Skin of body (tissue), 2 donors: ENCODE data around the gene LRP8. TPM values are rescaled to one million over a fixed set of nuclear protein-coding genes. Genes with fewer than 3 reads are reported as not detected.
"Not testable (repeated sequence)": the region's sequence is repeated elsewhere in the genome, so short reads cannot be mapped to it uniquely, and the experiment has no call there.

Experiments
- DNase-seq: peaks from one replicate; lab custom pipeline; 2025; lab: John Stamatoyannopoulos, UW
- total RNA-seq: library from RNA; depleted of rRNA; stranded (reverse); fragments of >200 nt; gene quantifications from one replicate; pipeline ENCODE4 v1.2.3, GENCODE V29; 2014

The LRP8 gene
- total RNA-seq, 1 donor from 2014 or later = 5.1 TPM

DNA sequence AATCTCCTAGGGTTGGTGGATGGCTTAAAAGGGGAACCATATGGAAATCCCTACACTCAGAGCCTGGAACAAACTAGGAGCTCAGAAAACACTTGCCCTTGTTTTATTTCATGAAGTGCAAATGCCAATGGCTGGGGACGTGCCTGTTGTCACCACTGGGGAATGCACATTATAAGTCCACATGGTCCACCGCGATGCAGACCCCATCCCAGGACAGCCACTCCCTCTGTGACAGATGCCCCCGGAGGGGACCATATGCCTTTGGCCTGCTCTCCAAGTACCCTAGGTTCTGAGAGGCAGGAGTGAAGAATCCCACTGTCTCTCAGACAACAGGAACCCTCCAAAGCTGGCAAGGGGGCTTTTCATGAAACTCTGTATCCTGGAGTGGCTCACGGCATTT lies 42.3 kb downstream of the LRP8 start:
- no peak for DNase-seq

- no peak for DNase-seq
These were observed 43.4 kb downstream of the LRP8 start for GRCh38 chr1:53284224-53285020.

- not testable (repeated sequence) for DNase-seq
These were observed 44.7 kb downstream of the LRP8 start for GRCh38 chr1:53283156-53283555.

GRCh38 chr1:53281133-53281532 lies 46.7 kb downstream of the LRP8 start:
- no peak for DNase-seq

DNA sequence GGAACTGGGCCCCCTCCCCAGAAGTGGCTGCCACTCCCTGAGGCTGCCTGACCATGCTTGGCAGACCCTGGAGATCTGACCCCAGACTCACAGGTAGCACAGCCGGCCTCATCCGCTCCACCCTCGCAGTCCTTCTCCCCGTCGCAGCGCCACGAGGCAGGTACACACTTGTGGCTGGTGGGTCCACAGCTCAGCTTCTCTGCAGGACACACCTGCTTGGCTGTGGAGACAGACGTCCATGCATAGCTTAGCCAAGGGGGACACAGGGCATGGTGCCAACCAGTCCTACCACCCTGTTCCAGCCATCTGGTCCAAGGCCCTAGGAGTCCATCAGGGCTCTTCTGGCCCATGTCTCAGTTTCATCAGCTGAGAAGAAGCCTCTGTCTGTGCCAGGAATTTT lies 47.4 kb downstream of the LRP8 start:
- DNase-seq = no peak

DNA sequence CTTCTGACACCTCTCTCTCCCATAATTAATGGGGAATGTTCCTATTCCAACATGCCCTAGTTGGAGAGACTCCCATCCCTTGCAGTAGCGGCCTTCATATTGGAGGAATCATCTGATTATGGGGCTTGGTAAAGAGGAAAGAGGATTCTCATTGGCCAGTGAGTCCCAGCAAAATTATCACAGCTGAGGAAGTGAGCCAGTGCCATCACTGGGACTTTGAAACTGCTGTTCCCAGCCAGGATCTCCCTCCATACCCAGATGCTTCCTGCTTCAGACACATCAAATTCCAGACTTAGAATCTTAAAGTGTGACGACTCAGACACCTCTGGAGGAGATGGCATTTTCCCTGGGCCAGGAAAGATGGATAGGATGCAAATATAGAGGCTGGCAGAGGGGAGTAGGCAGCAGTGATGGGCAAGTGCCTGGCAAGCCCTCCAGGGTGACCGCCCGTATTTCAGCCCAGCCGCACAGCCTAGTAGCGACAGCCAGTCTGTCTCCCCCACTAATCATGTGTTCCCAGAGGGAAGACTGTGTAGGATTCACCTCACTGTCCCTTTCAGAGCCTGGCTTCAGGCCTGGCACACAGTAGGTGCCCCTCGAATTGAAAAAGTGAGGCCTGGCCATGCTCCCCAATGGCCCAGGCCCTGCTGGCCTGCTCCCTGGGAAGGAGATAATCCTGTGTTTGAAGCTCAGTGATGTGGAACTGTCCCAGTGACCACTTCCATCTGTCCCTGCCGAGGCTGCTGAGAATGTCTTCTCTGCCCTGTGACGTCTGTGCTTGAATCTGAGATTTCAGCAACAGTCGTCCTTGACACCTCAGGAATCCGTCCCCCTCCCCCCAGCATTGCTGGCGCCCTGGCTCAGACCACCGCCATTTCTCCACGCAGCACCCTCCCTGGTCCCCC lies 48.3 kb downstream of the LRP8 start:
- DNase-seq = no peak

GRCh38 chr1:53278298-53278725 lies 49.6 kb downstream of the LRP8 start:
- DNase-seq = no peak

DNA sequence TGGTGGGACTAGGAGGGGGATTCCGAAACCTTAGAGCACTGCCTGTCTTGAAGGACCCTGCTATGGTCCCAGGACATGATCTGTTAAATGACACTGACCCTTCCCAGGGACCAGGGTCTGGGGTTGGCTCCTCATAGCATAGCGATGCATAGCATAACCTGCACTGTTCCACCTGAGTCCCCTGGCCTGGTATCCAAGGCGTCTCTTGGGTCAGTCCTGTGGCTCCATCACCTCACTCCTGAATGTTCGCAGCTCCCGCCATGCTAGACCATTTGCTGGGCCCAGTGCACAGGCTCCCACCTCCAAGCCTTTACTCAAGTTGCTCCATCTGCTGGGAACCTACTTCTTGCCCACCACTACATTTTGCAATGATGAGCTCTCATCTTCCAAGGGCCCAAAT lies 50.5 kb downstream of the LRP8 start:
- DNase-seq = no peak

DNA sequence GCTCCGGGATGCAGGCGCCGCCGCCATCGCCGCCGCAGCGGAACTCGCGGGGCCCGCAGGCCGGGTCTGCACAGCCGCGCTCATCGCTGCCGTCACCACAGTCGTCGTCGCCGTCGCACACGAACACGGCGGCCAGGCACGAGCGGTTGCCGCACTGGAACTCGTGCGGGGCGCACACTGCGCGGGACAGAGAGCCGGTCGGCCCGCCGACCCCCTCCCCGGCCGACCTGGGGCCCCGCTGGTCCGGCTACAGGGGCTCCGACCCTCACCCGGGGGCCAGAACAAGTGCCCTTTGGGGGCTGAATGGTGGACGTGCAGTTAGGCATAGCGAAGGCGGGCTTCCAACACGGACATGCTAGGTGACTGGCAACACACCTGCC lies 51.0 kb downstream of the LRP8 start:
- DNase-seq = no peak

DNA sequence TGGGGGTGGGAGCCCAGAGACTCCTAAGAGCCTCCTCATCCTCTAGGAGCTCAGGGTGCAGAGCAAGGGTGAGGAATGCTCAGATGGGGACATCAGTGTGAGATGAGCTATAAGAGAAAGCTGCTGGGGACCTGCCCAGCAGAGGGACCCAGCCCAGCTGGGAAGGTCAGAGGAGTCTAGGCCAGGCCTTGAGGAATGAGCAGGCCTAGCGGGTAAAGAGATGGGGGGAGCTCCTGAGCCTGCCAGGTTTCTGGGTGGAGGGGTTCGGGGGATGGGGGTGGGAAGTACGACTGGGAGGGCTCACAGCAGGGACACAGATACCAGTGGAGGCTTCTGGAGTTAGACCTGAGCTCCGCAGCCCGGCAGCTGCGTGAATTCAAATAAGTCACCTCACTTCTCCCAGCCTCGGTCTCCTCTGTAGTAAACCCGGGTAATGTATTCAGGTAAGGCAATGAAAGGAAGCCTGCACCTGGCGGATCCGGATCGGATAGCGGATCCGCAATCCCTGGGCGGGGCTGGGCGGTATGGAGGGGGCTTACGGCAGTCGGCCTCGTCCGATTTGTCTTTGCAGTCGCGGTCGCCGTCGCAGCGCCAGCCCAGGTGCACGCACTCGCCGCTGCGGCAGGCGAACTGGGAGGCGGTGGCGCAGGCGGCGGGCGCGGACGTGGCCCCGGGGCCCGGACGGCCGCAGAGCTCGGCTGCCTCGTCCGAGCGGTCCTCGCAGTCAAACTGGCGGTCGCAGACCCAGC lies 51.5 kb downstream of the LRP8 start:
- no peak for DNase-seq

- no peak for DNase-seq
These were observed 52.3 kb downstream of the LRP8 start for GRCh38 chr1:53275566-53275965.

DNA sequence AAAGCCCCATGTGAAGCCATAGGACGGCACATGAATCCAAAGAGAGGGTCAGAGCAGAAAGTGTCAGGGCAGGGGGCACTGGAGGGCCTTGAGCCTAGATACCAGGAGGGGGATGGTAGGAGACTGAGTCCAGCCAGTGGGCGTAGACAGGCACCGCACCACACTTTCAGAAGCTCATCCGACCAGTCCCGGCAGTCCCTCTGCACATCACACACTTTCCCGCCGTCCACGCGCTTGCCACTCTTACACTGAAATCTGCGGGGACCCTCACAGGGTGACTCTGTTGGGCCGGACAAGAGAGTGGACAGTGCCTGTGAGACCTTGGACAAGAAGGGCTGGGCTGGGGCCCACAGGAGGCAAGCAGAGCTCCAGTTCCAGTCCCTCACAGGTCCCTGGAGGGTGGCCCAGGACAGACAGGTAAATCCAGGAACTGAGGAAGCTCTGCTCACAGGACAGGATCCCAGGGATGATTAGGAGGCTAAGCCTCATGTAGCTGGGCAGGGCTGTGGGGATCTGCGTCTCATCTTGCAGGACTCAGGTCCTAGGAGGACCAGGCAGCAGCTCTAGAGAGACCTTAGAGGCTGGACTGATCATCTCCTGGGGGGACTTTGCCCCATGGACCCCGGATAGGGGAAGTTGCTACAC lies 53.2 kb downstream of the LRP8 start:
- no peak for DNase-seq

- DNase-seq = no peak
These were observed 53.8 kb downstream of the LRP8 start for GRCh38 chr1:53274026-53274425.

DNA sequence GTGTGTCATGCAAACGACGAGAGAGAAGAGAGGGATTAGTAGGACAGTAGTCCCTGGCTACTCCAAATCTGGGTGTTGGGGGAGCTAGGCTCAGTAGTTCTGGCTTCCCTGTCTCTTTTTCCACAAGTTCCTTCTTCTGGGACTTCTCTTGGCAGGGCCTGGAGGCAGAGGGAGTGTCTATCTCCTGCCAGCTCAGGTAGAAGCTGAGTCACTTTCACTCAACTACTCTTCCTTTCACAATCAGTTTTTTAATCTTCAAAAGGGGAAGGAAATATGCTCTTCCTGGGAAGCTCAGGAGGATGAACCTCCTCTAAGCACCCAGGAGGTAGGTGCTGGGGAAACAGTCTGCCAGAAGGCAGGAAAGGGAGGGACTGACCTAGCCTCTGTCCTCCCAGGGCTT lies 54.3 kb downstream of the LRP8 start:
- DNase-seq = no peak

- DNase-seq = no peak
These were observed 55.5 kb downstream of the LRP8 start for GRCh38 chr1:53272349-53272748.

GRCh38 chr1:53271446-53272090 lies 56.3 kb downstream of the LRP8 start:
- no peak for DNase-seq

DNA sequence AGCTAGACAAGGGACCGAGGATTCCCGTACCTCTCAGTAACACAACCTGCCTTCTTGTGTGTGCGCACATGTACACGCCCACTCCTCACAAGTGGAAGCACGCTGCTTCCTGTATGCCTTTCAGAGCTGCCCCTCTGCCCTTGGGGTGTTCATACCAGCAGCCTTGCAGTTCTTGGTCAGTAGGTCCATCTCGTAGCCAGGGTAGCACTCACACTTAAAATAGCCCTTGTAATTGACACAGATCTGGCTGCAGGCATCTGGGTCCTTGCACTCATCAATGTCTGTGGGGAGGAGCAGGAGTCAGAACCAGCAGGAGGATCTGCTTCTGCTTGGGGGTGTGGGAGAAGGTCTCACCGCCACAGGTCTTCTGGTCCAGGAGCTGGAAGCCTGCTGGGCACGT lies 57.0 kb downstream of the LRP8 start:
- DNase-seq = no peak

- DNase-seq = no peak
These were observed 57.8 kb downstream of the LRP8 start for GRCh38 chr1:53270107-53270506.

DNA sequence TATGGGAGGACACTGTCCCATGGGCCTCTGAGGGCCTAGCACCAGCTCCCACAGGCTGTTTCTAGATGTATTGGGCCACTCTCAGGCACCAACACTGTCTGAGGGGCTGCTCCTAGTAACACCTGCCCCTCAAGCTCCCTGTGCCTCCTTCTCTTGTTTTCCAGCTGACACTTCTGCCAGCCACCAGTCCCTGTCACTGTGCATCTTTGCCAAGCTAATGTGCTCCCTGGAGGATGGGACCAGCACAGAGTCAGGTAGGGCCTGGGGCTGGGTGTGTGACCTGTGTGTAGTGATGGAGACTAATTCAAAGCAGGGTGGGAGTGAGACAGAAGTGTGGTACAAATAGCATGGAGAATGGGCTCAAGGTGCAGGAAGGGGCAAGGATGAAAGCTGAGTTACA lies 60.1 kb downstream of the LRP8 start:
- no peak for DNase-seq

DNA sequence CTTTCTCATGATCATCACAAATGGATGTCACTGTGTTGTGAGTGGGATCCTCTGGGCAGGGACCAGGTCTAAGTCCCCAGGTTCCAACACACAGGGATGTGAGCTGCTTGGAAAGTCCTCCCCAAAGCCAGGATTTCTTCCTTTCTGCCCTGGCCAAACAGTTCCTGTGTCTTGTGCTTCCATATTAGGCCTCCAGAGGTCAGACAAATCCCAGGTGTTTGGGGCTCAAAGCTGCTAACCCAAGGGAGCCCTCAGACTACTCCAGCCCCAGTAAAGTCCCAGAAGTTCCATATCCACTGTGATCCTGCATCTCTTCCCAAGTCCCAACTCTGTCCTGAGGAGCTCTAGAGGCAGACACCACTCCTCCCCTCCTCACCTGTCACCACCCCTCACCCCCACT lies 61.8 kb downstream of the LRP8 start:
- no peak for DNase-seq

GRCh38 chr1:53265581-53265980 lies 62.3 kb downstream of the LRP8 start:
- DNase-seq = no peak
